Central memory CD4-positive, alpha-beta T cell (primary cell): ENCODE results near the gene NME7.
A peak's percentile ranks its signal among the peaks of the same experiment; 100 is the strongest.

ENCODE experiments used
- DNase-seq: peaks from one replicate; pipeline ENCODE4 v3.0.0; 2022

Gene NME7

DNA sequence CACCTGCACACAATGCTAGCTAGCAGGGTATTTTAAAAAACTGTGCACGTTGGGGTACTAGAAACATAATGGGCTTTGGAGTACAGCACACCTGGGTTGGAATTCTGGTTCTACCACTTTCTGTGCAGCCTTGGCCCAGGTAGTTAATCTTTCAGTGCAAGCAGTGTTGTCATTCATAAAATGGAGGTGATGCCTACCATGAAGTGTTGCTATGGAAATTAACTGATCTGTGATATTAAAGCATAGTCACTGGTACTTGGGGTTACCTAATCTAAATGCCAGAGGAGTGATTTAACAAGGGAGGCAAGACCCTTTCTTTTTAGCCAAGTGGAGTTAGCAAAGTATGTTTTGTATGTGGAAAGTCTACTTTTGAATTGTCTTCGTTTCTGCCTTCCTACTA is 243.1 kb downstream of the NME7 start:
- DNase-seq: no peak

DNA sequence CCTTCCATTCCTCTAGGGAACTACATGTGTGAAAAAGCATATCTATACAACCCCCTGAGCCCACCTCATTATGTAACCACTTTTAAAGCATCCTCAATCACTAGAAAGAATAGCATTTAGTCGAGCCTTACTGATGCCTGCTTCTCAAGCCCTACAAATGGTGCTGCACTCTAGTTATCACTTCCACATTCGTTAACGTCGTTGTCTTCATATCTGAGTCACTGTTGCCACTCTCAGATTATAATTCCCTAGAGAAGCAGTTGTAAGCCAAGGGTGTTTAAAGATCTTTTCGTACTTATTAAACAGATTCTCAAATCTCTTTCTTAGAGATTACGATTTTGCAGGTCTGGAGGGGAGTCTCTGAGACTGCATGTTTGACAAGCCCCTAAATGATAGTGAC is 244.6 kb downstream of the NME7 start:
- DNase-seq: no peak

DNA sequence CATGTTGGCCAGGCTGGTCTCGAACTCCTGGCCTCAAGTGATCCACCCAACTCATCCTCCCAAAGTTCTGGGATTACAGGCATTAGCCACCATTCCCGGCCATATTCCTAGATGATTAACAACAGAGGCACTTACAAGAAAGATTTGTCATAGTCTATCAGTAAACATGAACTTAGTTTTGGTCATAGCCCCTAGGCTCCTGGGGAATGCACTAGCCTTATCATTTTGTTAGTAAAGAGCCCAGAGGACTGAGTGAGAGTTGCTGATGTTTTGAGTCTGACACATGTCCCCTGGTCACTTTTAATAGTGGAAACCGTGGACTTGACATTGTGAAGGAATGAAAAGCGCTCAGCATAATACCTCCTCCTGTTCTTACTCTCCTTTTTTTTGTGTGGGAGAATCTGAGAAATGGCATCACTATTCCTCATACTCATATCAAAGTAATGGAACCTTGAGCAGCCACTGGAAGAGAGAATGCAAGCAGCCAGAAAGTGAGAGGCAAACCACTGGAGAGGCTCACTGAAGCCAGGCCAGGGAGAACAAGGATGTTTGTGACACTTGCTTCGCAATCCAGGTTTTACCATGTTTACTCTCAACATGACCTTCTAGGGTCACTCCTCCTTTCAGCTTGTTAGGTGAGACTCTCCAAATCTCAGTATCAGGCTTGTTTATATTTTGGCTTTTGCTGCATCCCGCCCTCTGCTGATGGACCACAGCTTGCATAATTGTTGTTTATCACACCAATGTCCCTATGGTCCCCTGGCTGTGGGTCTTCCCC is 246.3 kb downstream of the NME7 start:
- no peak for DNase-seq

DNA sequence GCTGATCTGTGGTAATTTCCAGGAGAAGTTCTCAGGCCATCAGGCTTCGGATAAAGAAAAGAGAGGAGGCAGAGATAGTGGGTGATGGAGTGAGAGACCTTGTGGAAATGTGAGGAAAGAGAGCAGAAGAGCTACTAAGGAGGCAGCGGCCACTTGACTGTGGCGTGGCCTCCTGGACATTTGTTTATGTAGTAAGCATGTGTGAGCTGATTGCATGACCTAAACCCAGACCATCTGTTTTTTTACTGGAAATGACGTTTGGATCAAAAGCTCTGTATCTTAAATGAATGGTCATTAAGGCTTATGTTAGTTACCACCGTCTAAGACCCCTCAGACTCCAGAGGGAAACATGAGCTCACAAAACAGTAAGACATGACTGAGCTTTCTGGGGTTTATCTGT is 247.5 kb downstream of the NME7 start:
- no peak for DNase-seq

DNA sequence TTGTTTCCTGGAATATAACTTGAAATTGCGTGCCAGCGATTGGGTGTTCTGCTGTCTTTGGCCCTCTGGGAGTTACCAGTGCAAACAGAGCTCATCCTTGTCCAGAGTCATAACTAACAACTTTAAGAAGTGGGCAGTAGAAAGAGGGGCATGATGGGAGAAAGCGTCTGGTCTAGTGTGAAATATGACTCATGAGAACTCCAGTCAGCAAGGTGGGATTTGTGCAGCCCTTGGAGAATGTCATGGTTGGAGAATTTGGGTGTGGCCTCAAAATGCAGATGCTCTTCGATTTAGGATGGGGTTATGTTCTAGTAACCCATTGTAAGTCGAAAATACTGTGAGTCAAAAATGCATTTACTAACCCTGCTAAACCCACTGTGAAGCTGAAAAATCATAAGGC is 248.2 kb downstream of the NME7 start:
- DNase-seq: no peak

DNA sequence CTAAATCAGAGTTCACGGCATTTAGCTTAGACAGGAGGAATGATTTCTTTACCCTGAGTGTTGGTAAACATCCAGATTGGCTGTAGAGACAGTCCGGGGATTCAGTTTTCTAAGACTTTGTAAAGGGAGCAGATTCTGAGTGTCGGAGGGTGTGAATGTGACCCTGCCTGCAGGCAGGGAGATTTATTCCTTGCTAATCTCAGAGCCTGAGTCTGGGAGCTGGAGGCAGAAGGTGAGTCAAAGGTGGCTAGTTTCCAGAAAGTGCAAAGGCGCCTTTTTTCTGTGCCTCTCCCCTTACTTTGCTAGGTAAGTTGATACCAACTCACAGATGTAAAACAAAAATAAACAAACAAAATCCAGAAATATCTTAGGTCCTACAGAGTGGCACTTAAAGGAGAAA is 249.4 kb downstream of the NME7 start:
- no peak for DNase-seq

DNA sequence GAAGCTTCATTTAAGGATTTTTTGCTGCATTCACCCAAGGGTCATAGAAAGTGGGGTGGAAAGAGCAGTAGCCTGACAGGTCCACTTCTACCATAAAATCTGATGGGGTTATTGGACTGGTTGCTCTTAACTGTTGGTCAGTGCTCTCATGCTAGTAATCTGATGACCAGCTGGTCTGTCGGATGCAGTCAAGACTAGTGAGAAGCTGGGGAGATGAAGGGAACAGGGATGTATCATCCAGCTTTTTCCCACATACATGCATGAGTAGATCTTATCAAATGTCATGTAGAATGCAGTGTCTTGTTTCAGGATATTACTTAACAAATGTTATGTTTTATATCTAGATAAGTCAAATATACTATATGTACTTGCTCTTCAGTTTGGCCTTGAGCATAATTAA is 250.0 kb downstream of the NME7 start:
- DNase-seq: no peak

DNA sequence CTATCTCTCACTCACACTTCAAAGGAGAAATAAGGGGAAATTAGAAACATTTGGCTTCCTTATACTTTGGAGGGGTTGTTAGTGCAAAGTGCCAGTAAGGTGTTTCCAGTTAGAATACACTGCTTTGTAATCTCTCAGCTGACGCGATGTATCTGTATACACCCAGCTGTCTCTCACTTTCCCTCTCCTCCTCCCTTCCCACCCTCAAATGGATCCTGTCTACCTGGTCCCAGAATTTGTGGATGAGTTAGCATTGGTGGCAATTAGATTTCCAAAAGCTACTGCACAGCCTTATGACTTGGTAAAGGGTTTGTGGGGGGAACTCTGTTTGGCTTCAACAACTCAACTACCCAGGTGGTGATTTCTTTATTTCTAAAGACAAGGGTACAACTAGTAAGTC is 250.6 kb downstream of the NME7 start:
- DNase-seq: no peak

DNA sequence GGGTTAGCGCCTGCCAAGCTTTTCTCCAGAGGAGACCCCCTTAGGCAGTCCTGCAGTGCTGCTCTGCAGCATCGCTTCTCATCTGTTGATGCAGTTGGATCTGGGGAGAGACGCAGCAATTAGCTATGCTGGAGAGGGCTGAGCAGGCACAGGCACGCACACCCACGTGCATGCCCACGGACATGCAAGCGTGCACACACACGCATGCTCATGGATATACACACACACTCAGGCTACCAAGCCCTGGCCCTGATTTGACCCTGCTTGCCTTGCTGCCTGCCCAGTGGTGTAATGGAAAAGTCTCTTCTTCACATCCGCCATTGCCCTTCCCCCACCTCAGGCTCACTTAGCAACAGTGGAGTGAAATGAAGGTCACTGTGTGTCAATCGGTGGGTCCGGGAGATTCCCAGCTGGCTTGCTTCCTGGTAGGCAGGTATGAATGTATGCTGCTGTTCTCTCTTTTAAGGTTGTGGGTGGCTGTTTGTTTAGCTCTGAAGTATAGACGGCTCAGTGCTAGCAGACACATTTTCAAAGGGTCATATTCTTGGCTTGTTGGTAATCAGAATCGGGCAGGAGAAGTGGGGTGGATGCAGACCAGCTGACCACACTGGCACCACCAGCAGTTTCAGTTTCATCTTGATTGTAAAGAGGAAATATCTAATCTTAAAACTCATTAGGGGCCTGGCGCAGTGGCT is 251.6 kb downstream of the NME7 start:
- DNase-seq: no peak

DNA sequence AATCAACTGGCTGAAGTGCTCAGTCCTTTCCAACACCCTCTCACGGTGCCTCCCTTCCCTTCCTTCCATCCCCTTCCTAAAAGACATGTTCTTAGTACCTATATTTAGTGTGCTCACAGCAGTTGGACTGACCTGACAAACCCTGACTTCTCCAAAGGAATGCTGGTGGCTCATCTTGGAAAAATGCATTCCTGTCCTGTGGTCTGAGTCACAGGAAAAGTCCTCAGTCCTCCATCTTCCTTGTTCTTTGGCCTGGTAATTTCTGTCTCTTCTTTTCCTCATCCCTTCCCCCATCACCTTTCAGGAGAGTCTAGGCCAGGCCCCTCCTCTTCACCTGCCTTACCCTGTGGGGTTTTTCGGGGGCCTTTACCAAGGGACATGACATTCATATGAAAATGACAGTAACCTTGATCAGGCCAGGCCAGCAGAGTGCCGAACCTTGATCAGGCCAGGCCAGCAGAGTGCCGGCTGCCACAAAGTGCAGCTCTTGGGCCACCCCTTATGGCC is 253.9 kb downstream of the NME7 start:
- DNase-seq: no peak

DNA sequence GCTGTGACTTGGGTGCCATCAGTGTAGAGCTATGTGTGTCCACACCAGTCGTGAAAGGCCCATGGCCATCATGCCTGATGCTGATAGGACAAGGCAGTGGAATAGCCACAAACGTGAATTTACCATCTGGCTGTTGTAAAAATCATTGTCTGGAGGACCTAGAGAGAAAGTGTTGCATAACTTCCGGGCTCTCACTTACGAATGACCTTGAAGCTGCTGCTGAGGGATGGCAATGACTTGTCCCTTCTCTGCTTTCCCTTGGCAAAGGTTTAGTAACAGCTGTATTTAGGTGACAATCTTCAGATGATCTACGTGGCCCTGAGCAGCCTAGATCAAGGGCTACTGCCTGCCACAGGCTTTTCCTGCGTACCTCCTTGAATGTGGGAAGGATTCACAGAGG is 255.4 kb downstream of the NME7 start:
- no peak for DNase-seq

DNA sequence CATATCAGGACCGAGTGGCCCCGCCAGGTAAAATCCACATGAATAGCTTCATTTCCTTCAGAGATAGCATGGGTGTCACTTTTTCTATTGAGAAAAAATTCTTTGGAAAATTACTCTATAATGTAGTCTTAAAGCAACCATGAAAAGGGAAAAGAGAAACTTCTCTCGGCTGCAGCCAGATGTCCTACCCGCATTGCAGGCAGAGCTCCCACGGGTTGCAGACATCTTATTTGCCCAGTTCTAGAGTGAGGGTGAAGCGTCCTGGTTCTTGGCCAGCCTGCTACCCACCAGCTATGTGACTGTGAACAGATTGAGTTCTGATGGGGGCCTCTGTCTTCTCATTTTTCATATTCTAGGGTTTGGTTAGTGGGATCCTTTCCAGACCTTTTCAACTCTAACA is 256.1 kb downstream of the NME7 start:
- no peak for DNase-seq

DNA sequence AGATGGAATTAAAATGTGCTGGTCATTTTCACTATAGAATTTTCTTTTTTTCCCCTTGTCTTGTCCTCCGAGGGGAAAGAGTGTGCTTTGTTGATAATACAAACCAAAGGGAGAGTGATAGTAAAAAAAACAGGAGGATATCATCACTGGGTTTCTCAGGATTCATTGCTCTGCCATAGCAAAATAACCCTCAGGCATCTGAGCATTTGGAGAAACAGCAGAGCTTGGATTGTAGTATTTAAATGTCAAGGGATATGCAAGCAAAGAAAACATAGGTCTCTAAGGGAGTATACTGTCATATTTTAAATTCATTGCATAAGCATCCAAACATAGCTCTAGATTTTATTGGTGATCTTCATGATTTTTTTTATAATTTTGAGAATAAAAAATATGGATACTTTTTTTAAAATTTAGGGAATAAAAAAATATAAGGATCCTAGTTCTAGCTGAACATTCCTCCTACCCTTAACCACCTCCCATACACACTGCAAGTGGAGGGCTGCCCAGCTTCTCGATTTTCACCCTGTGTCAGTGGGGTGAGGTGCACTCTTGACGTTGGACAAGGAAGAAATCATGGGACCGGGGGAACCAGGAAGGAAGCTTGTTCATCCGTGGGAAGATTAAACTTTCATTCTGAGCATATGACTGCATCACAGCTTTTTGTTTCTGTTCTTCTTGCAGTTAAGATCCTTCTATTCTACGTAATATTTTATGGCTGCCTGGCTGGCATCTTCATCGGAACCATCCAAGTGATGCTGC is 256.7 kb downstream of the NME7 start:
- DNase-seq: no peak

DNA sequence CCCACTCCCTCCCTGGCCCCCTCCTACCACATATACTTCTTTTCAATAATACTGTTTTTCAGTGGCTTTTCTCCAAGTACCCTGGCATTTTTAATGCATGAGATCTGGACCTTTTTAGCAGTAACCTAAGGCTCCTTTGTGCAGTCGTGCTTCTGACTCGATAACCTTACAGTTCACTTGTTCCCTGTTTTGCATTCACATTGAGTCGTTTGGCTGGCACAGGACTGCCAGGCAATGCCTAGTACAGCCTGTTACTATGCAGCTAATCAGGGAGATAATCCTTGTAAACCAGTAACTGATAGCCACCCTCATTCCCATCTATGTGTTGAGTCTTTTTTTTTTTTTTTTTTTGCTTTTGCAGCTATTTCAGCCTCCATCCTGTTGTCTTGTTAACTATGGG is 257.4 kb downstream of the NME7 start:
- no peak for DNase-seq

DNA sequence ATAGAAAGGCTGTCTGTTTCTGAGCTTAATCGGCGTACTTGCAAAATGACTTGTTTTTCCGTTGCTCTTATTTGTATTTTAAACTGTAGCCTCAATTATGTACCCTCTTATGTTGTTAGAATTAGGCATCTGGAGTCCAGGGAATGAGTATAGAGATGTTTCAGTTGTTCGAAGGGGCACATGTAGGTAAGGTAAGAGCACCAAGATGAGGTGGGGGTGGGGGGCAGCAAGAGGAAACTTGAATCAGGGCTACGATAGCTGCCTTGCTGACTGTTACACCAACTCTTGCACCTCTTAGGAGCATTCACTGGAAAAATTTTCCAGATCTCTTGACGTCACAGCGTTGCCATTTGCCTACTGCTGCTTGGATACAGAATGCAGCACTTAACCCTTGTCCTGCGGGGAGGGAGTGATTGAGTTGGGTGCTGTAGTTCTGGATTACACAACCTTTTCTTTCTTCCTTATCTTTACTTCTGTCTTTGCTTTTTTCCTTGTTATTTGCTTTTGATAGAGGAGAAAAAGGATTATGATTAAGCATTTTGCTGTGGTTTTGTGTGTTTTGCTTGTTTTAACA is 257.9 kb downstream of the NME7 start:
- DNase-seq: no peak

DNA sequence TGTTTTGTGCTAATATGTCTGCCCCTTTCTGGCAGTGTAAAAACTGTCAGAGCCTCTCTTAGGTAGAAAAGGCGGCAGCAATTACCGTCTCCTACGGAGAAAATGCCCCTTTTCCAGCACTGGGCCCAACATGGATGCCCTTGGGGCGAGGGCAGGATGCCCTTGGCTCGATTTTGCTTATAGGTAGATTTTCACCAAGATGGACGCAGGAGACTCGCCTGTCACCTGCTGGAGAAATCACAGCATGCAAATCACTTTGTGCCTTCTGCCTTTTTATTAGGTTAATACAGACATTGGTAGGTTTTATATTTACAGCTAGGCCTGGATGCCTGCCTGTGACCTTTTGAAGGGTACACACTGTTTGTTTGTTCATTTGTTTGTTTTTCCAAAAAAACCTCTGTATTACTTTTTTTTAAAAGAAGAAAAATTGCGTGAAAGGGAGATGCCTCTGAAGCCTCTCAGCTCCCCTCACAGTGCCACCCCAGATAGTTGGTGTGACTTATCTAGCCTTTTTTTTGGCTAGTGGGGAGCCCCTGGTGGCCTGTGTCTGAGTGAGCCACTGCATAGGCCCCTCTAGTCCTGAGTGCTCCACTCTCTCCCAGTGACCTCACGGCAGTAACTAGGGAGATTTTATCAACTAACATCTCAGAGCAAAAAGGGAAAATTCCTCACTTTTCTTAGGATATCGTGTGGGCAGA is 258.6 kb downstream of the NME7 start:
- DNase-seq: no peak

DNA sequence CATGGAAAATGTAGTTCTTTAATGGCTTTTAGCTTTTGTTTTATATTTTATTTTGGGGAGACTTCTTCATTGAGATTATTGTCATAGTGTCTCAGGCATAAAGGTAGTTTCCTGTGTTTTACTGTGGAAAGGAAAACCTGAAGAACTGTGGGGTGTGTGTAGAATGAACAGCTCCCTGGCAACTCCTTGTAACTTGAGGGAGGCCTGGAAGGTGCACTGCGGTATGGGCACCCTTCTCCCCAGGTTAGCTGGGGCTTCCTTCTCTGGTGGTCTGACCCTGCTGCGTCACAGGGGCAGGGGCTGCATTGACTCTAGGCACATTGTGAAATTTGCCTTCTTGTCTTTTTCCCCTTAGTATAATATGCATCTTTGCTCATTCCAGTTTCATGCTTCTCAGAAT is 259.4 kb downstream of the NME7 start:
- no peak for DNase-seq

DNA sequence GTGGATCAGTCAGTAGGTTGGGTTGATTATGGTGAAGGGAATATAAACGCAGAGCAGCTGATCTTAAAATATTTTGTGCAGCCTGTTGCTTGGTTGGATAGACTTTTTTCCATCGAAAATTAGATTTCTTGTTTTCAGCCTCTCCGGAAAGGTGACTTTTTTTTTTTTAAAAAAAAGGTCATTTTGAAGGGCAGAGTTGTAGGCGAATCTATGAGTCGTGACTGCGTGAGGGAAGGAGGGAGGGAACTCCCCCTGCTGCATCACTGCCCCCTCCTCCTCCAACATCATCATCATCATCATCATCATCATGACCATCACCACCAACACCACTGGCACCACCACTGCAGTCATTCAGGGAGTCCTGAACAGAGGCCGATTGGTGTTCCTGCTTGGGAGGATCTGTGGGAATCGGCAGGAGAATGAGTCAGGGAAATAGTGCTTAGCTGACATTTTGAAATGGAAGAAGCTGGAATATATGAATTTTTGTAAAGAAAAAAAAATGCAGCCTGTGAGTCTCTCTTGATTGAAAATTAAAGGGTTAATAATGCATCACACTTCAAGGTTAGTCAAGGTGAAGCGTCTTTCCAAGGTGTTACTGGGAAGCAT is 259.9 kb downstream of the NME7 start:
- DNase-seq: no peak

DNA sequence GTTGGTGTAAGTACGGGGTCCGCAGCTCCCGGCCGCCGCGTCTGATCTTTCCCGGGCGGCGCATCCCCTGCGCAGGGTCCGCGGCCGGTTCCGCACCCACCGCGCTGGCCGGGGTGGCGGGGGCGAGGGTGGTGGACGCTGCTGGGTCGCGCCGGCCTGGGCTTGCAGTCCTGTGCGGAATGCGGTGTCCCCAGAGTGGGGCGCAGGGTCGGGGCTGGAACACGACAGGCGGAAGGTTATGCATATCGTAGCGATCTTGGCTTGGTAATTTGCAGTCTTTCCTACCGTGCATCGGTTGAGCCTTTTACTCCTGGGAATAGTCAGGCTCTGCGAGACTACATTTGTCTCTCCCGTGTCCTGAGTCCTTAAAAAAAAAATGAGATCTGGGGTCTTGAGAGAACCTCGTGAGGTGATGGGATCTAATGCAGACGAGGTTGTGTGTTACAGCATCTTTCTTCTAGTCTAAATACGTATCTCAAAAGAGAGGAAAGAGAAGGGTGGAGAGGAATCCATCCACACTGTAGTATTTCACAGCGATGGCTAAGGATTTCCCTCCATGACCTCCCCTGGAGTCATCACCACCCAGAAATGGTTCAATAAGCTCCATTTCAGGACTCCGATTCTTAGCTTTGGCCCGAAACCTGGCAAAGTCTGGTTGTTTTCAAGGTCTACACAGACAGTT is 260.5 kb downstream of the NME7 start:
- no peak for DNase-seq

DNA sequence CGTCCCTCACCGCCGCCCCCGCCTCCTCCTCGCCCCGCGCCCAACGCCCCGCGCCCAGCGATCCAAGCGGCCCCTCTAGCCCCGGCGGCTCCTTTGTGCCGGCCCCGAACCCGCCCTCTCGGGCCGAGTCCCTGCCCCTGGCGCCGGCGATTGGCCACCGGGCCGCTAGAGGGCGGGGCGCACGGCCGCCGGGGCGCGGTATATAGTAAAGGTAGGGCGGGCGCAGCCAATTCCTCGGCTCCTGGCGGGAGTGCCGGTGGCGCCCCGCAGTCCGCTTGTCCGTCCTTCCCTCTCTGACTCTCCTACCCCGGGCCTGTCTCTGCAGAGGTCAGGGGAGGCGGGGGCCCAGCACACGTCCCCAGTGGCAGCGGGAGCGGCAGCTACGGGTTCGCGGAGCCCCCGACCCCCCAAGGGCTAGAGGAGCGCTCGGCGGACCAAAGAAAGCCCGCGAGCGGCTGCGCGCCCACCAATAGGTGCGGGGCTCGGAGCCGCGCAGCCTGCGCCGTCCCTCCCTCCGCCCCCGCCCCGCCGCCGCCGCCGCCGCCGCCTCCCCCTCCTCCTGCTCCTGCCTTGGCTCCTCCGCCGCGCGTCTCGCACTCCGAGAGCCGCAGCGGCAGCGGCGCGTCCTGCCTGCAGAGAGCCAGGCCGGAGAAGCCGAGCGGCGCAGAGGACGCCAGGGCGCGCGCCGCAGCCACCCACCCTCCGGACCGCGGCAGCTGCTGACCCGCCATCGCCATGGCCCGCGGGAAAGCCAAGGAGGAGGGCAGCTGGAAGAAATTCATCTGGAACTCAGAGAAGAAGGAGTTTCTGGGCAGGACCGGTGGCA is 261.3 kb downstream of the NME7 start, which contains the start of gene ATP1B1:
Gene ATP1B1, plus strand, starts transcription at position 596 of the 826 bp plus-strand sequence. Its CDS starts 140 bp downstream, at position 736.
- peak; percentile 76 for DNase-seq
